ENCODE results near the gene CEP95.
"Not testable (repeated sequence)": the region's sequence is repeated elsewhere in the genome, so short reads cannot be mapped to it uniquely, and the experiment has no call there.

The CEP95 gene
- total RNA-seq = 125 to 144 reads per million in 2 donors

- peak; percentile 87 for DNase-seq
Observed at GRCh38 chr17:64506576-64507412, at the start of gene CEP95. Gene CEP95, plus strand, starts transcription at chr17:64506977. Its CDS starts 121 bp downstream, at chr17:64507098.

GRCh38 chr17:64457156-64457555 is 49.6 kb upstream of the CEP95 start:
- DNase-seq = no peak

GRCh38 chr17:64458756-64459155 is 48.0 kb upstream of the CEP95 start:
- DNase-seq = no peak

GRCh38 chr17:64459284-64459747 is 47.5 kb upstream of the CEP95 start:
- no peak for DNase-seq

GRCh38 chr17:64459818-64460217 is 47.0 kb upstream of the CEP95 start:
- DNase-seq = not testable (repeated sequence)

- DNase-seq = no peak
Observed at GRCh38 chr17:64460955-64461354, 45.8 kb upstream of the CEP95 start.

- no peak for DNase-seq
Observed at GRCh38 chr17:64461788-64462187, 45.0 kb upstream of the CEP95 start.

GRCh38 chr17:64466019-64466735 is 40.6 kb upstream of the CEP95 start:
- DNase-seq = no peak

GRCh38 chr17:64466834-64467233 is 39.9 kb upstream of the CEP95 start:
- not testable (repeated sequence) for DNase-seq

- DNase-seq = no peak
Observed at GRCh38 chr17:64470625-64471024, 36.2 kb upstream of the CEP95 start.

GRCh38 chr17:64471440-64471839 is 35.3 kb upstream of the CEP95 start:
- no peak for DNase-seq

GRCh38 chr17:64472564-64472963 is 34.2 kb upstream of the CEP95 start:
- DNase-seq = no peak

GRCh38 chr17:64477849-64478248 is 28.9 kb upstream of the CEP95 start:
- DNase-seq = no peak

- DNase-seq = no peak
Observed at GRCh38 chr17:64480951-64481350, 25.8 kb upstream of the CEP95 start.

GRCh38 chr17:64484380-64484779 is 22.4 kb upstream of the CEP95 start:
- no peak for DNase-seq

- no peak for DNase-seq
Observed at GRCh38 chr17:64488301-64488700, 18.5 kb upstream of the CEP95 start.

- no peak for DNase-seq
Observed at GRCh38 chr17:64491034-64491860, 15.5 kb upstream of the CEP95 start.

GRCh38 chr17:64491994-64492393 is 14.8 kb upstream of the CEP95 start:
- DNase-seq = no peak

- DNase-seq = no peak
Observed at GRCh38 chr17:64492481-64493109, 14.2 kb upstream of the CEP95 start.

- DNase-seq = no peak
Observed at GRCh38 chr17:64494121-64494520, 12.7 kb upstream of the CEP95 start.

- not testable (repeated sequence) for DNase-seq
Observed at GRCh38 chr17:64495300-64495699, 11.5 kb upstream of the CEP95 start.

- DNase-seq = no peak
Observed at GRCh38 chr17:64496348-64496785, 10.4 kb upstream of the CEP95 start.
